Colonic mucosa (tissue), 4 donors: ENCODE data around the gene TPMT. TPM values are rescaled to one million over a fixed set of nuclear protein-coding genes. Genes with fewer than 3 reads are reported as not detected.

ENCODE experiments used
- DNase-seq: peaks from one replicate; pipeline ENCODE4 v3.0.0-alpha.2; 2020
- H3K27ac ChIP-seq: fragments of 200-600 bp; one replicate; pipeline ENCODE4 v1.8.0; 2021
- H3K27me3 ChIP-seq: fragments of 200-600 bp; one replicate; pipeline ENCODE4 v1.8.0; 2021
- H3K36me3 ChIP-seq: fragments of 200-600 bp; one replicate; pipeline ENCODE4 v1.8.0; 2021
- H3K4me1 ChIP-seq: fragments of 200-600 bp; one replicate; pipeline ENCODE4 v1.8.0; 2021; ENCODE audit warnings: mild to moderate bottlenecking
- H3K4me3 ChIP-seq: fragments of 200-600 bp; one replicate; pipeline ENCODE4 v1.8.0; 2021
- H3K9ac ChIP-seq, 2 donors: one replicate each; pipeline ENCODE4 v1.7.0; 2013; ENCODE audit warnings: control low read depth in 2 of 2, low read depth in 2 of 2, low read length in 2 of 2
- H3K9me3 ChIP-seq: fragments of 200-600 bp; one replicate; pipeline ENCODE4 v1.8.0; 2021
- intact Hi-C: fragments of 100-400 bp; cut with DNase I; formaldehyde crosslinking; loops from one replicate; pipeline ENCODE4 v1.14.1; 2022
- total RNA-seq, 2 donors: library from RNA; stranded (reverse); fragmentation: NEBNext Ultra II Directional in 1 of 2; extraction: Animal tissue kit (Norgen Biotek cat#: 25700) in 1 of 2; gene quantifications; one replicate each; pipeline ENCODE4 v1.2.1, GENCODE V29; 2021
- TF ChIP-seq, protein P1 (sequence below): fragments of 200-600 bp; IDR thresholded peaks from one replicate; pipeline ENCODE4 v1.8.0; 2022; ENCODE audit warnings: antibody characterized with exemption, mild to moderate bottlenecking
- donor health status: healthy.
- donor health status: DM: no; HTN: no; CAD: no.
- donor health status: DM: no; HTN: no; CAD: no.

The TPMT gene
- total RNA-seq, 2 donors from 2014 or later = 51.1 to 52.5 TPM

DNA sequence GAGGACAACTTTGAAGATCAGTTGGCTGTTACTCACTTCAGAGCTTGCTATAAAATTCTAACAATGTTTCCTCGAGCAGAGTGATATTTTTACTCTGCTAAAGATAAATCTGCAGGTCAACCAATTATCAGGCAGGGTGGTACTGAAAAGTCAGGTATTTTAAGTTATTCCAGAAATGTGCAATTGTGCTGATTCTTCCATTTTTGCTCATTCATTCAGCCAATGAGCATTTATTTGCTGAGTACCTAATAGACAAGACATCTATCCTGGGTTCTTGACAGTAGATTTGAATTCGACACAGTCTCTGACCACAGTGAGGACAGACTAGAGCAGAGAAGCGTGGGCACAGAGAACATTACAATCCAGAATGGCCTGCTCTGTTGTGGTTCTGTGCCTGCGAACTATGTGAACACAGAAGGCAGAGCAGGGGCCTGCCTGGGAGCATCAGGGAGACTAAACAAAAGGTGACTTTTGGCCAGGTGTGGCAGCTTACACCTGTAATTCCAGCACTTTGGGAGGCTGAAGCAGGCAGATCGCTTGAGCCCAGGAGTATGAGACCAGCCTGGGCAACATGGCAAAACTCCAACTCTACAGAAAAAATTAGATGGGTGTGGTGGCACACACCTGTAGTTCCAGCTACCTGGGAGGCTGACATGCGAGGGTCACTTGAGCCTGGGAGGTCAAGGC, 14.8 kb downstream of the TPMT start:
- TF ChIP-seq, protein P1, sequence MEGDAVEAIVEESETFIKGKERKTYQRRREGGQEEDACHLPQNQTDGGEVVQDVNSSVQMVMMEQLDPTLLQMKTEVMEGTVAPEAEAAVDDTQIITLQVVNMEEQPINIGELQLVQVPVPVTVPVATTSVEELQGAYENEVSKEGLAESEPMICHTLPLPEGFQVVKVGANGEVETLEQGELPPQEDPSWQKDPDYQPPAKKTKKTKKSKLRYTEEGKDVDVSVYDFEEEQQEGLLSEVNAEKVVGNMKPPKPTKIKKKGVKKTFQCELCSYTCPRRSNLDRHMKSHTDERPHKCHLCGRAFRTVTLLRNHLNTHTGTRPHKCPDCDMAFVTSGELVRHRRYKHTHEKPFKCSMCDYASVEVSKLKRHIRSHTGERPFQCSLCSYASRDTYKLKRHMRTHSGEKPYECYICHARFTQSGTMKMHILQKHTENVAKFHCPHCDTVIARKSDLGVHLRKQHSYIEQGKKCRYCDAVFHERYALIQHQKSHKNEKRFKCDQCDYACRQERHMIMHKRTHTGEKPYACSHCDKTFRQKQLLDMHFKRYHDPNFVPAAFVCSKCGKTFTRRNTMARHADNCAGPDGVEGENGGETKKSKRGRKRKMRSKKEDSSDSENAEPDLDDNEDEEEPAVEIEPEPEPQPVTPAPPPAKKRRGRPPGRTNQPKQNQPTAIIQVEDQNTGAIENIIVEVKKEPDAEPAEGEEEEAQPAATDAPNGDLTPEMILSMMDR = no peak
- no peaks in the 10 kb centered on the region for H3K9me3 ChIP-seq
- H3K27me3 ChIP-seq = no peaks in the 10 kb centered on the region
- H3K36me3 ChIP-seq = no peaks in the 10 kb centered on the region
- peak; percentile 66 for DNase-seq
- intact Hi-C loops = no loop called here
- peak overlapping the region; percentile 41 for H3K27ac ChIP-seq
- H3K4me3 ChIP-seq = no peak overlapping the region
- H3K4me1 ChIP-seq = peaks cover 3% of the 10 kb centered on the region
- no peak overlapping the region for H3K9ac ChIP-seq

DNA sequence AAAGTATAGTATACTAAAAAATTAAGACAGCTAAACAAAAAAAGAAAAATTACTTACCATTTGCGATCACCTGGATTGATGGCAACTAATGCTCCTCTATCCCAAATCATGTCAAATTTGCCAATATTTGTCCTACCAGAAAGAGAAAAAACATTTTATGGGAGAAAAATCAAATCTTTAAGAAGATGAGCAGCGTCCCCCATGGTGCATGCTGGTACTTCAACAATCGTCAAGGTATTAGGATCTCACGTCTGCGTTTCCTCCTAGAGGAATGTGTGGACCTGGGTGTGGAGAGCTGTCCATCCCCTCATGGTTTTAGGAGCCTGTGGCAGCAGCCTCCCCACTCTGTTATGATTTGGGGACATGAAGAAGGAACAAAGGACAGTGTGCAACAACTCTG, 16.0 kb downstream of the TPMT start:
- no peak overlapping the region for H3K9ac ChIP-seq
- H3K27me3 ChIP-seq = no peaks in the 10 kb centered on the region
- H3K27ac ChIP-seq = no peak overlapping the region
- no peak for DNase-seq
- TF ChIP-seq, protein P1 = no peak
- H3K4me1 ChIP-seq = peaks cover 3% of the 10 kb centered on the region
- no peak overlapping the region for H3K4me3 ChIP-seq
- intact Hi-C loops = no loop called here
- no peaks in the 10 kb centered on the region for H3K36me3 ChIP-seq
- H3K9me3 ChIP-seq = no peaks in the 10 kb centered on the region

DNA sequence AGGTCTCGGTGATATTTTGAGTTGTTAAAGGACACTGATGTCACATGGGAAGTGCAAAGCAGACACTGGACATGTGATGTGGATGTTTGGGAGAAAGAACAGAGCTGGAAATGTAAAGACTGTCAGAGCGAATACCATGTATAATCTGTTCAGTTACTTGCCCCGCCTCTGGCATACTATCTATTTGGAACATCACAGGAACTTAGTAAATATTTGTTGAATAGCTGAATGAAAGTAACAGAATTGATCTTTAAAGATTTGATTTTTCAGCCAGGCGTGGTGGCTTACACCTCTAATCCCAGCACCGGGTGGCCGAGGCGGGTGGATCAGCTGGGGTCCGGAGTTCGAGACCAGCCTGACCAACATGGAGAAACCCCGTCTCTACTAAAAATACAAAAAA, 18.6 kb downstream of the TPMT start:
- Histone ChIP-seq H3K27me3 (no peaks in the 10 kb centered on the region), H3K36me3 (no peaks in the 10 kb centered on the region)

DNA sequence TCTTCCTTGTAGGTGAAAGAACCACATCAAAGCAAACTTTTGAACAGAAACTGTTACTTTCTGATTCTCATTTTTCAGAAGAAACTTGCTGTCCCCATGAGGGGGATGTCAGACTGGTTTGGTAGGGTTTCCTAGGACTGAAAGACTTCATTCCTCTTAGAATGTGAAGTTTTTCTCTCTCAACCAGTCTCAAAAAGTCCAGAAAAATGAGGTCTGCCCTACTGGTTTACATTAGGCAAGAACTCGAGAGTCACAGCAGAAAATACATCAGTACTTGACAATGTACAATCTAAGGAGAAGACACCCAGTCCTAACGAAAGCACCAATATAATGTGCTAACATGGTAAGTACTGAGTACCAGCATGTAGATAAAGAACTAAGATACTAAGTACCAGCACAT, 19.7 kb downstream of the TPMT start:
- no peak for DNase-seq
- TF ChIP-seq, protein P1 = no peak
- no peak overlapping the region for H3K27ac ChIP-seq
- H3K9me3 ChIP-seq = no peaks in the 10 kb centered on the region
- H3K9ac ChIP-seq = no peak overlapping the region
- intact Hi-C loops = no loop called here
- no peaks in the 10 kb centered on the region for H3K4me1 ChIP-seq
- no peak overlapping the region for H3K4me3 ChIP-seq
- no peaks in the 10 kb centered on the region for H3K36me3 ChIP-seq
- no peaks in the 10 kb centered on the region for H3K27me3 ChIP-seq

More for the DNA sequence above, 18.6 kb downstream of the TPMT start:
- intact Hi-C loops = no loop called here
- Histone ChIP-seq H3K9me3 (no peaks in the 10 kb centered on the region), H3K4me3 (no peak overlapping the region), H3K27ac (no peak overlapping the region), H3K9ac (no peak overlapping the region), H3K4me1 (peaks cover 3% of the 10 kb centered on the region)
- DNase-seq = no peak
- TF ChIP-seq, protein P1 = no peak

DNA sequence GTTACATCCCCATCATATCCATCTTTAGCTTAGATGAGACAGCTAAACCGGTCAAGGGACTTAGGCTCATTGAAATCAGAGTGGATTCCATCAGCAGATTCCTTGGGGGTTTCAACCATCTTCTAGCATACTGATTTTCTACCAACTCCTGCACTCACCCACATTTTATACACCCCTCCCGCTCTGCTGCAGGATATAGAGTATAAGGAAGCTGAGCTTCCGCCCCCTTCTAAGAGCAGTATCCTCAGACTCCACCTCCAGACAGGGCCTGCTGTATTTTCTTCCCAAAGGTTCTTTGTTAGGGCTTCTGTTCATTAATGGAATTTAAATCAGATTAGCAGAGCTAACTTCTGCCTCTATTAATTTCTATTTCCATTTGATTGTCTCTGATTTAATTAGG, 22.5 kb downstream of the TPMT start:
- no peak for DNase-seq
- no peak overlapping the region for H3K4me3 ChIP-seq
- intact Hi-C loops = no loop called here
- no peaks in the 10 kb centered on the region for H3K36me3 ChIP-seq
- H3K9me3 ChIP-seq = no peaks in the 10 kb centered on the region
- TF ChIP-seq, protein P1 = no peak
- no peaks in the 10 kb centered on the region for H3K27me3 ChIP-seq
- no peak overlapping the region for H3K9ac ChIP-seq
- no peaks in the 10 kb centered on the region for H3K4me1 ChIP-seq
- H3K27ac ChIP-seq = no peak overlapping the region
